HEK293 (cell line): Measurements from ENCODE around the gene KCNIP4.

Experiments used
- CTCF ChIA-PET: fragments of 350-600 bp; formaldehyde crosslinking; extraction: SDS; loops from one replicate; lab custom pipeline; 2021; ENCODE audit warnings: antibody characterized with exemption; lab: Yijun Ruan, JAX
- POLR2A ChIA-PET: fragments of 300-600 bp; formaldehyde crosslinking; extraction: SDS; loops from one replicate; lab custom pipeline; 2020; ENCODE audit warnings: antibody characterized with exemption, inconsistent platforms; lab: Yijun Ruan, JAX
- H3K27ac ChIP-seq: fragments of 200-500 bp; sonication (Bioruptor generic); 2 replicates; pipeline ENCODE4 v1.5.1; 2014; ENCODE audit warnings: low read depth, low read length, control low read depth, inconsistent platforms; ENCODE audit errors: extremely low read depth
- H3K36me3 ChIP-seq, 2 experiments: fragments of 200-500 bp in 1 of 2; sonication (Bioruptor generic) in 1 of 2; 1 replicate in 1 of 2; 2 replicates in 1 of 2; pipeline ENCODE4 v1.5.1; 2014 to 2017; ENCODE audit warnings: inconsistent platforms in 2 of 2, low read length in 2 of 2; ENCODE audit not compliant: control insufficient read depth in 2 of 2, insufficient read depth in 1 of 2
- H3K4me1 ChIP-seq: fragments of 200-500 bp; sonication (Bioruptor generic); 2 replicates; pipeline ENCODE4 v1.5.1; 2014; ENCODE audit warnings: mild to moderate bottlenecking, low read length, inconsistent platforms; ENCODE audit not compliant: control insufficient read depth, insufficient read depth
- H3K4me3 ChIP-seq: 2 replicates; pipeline ENCODE4 v1.5.1; 2011; ENCODE audit warnings: low read depth, mild to moderate bottlenecking, control low read depth, low read length, moderate library complexity
- H3K9me3 ChIP-seq: fragments of 200-500 bp; sonication (Bioruptor generic); 2 replicates; pipeline ENCODE4 v1.5.1; 2014; ENCODE audit warnings: low read depth, low read length, inconsistent platforms; ENCODE audit not compliant: control insufficient read depth, insufficient read depth
- AEBP2 ChIP-seq: fragments of 450-650 bp; formaldehyde crosslinking; IDR thresholded peaks from 2 replicates; pipeline ENCODE4 v1.5.1; 2016; ENCODE audit warnings: missing biosample characterization, missing genetic modification characterization, borderline replicate concordance
- HOXA7 ChIP-seq: sonication (generic); formaldehyde crosslinking; IDR thresholded peaks from 2 replicates; pipeline ENCODE4 v1.8.1; 2022; ENCODE audit warnings: missing genetic modification reagents, borderline replicate concordance
- IKZF3 ChIP-seq: fragments of 450-650 bp; IDR thresholded peaks from 2 replicates; pipeline ENCODE4 v1.5.0; 2018; ENCODE audit warnings: missing biosample characterization, mild to moderate bottlenecking, missing genetic modification characterization, moderate library complexity
- KLF16 ChIP-seq: fragments of 450-650 bp; formaldehyde crosslinking; IDR thresholded peaks from 2 replicates; pipeline ENCODE4 v1.5.1; 2017; ENCODE audit warnings: missing biosample characterization, missing genetic modification characterization
- YY2 ChIP-seq: fragments of 450-650 bp; formaldehyde crosslinking; IDR thresholded peaks from 2 replicates; pipeline ENCODE4 v1.5.1; 2016; ENCODE audit warnings: missing biosample characterization, missing genetic modification characterization
- ZNF114 ChIP-seq: fragments of 450-650 bp; formaldehyde crosslinking; IDR thresholded peaks from 2 replicates; pipeline ENCODE4 v1.5.0; 2017; ENCODE audit warnings: missing biosample characterization, missing genetic modification characterization
- ZNF266 ChIP-seq: fragments of 450-650 bp; formaldehyde crosslinking; IDR thresholded peaks from 2 replicates; pipeline ENCODE4 v1.5.1; 2016; ENCODE audit warnings: missing biosample characterization, missing genetic modification characterization, low read depth
- ZNF324 ChIP-seq: fragments of 450-650 bp; formaldehyde crosslinking; IDR thresholded peaks from 2 replicates; pipeline ENCODE4 v1.5.1; 2016; ENCODE audit warnings: missing biosample characterization, missing genetic modification characterization
- ZNF341 ChIP-seq: fragments of 450-650 bp; formaldehyde crosslinking; IDR thresholded peaks from 2 replicates; pipeline ENCODE4; 2016; ENCODE audit warnings: low read depth, missing biosample characterization, missing genetic modification characterization
- ZNF544 ChIP-seq: fragments of 450-650 bp; formaldehyde crosslinking; IDR thresholded peaks from 2 replicates; pipeline ENCODE4 v1.5.0; 2017; ENCODE audit warnings: missing biosample characterization, missing genetic modification characterization
- ZNF704 ChIP-seq: fragments of 450-650 bp; formaldehyde crosslinking; IDR thresholded peaks from 2 replicates; pipeline ENCODE4 v1.5.1; 2016; ENCODE audit warnings: missing biosample characterization, missing genetic modification characterization
- ZNF830 ChIP-seq: fragments of 450-650 bp; IDR thresholded peaks from 2 replicates; pipeline ENCODE4 v1.5.0; 2018; ENCODE audit warnings: missing biosample characterization, missing genetic modification characterization, low read depth, mild to moderate bottlenecking, moderate library complexity
- ZNF837 ChIP-seq: fragments of 450-650 bp; formaldehyde crosslinking; IDR thresholded peaks from 2 replicates; pipeline ENCODE4 v1.5.1; 2016; ENCODE audit warnings: missing biosample characterization, missing genetic modification characterization
- ZSCAN30 ChIP-seq: fragments of 450-650 bp; IDR thresholded peaks from 2 replicates; pipeline ENCODE4 v1.5.1; 2018; ENCODE audit warnings: missing biosample characterization, mild to moderate bottlenecking, missing genetic modification characterization, moderate library complexity
- ZSCAN4 ChIP-seq: fragments of 450-650 bp; formaldehyde crosslinking; IDR thresholded peaks from 2 replicates; pipeline ENCODE4 v1.5.1; 2017; ENCODE audit warnings: missing biosample characterization, missing genetic modification characterization
- TF ChIP-seq, protein P1 (sequence below): fragments of 450-650 bp; formaldehyde crosslinking; IDR thresholded peaks from 2 replicates; pipeline ENCODE4 v1.5.1; 2017; ENCODE audit warnings: missing biosample characterization, missing genetic modification characterization
- TF ChIP-seq, protein P2 (sequence below): fragments of 450-650 bp; formaldehyde crosslinking; IDR thresholded peaks from 2 replicates; pipeline ENCODE4 v1.5.1; 2016; ENCODE audit warnings: missing biosample characterization, missing genetic modification characterization

KCNIP4 gene

GRCh38 chr4:20870436-20870835 lies 1078.1 kb downstream of the KCNIP4 start:
- TF ChIP-seq HOXA7 (CRISPR knock-in tag), result no peak
- no peak for TF ChIP-seq ZSCAN4 (tag by site-specific recombination)
- no peak for TF ChIP-seq ZNF114
- TF ChIP-seq, protein P1, sequence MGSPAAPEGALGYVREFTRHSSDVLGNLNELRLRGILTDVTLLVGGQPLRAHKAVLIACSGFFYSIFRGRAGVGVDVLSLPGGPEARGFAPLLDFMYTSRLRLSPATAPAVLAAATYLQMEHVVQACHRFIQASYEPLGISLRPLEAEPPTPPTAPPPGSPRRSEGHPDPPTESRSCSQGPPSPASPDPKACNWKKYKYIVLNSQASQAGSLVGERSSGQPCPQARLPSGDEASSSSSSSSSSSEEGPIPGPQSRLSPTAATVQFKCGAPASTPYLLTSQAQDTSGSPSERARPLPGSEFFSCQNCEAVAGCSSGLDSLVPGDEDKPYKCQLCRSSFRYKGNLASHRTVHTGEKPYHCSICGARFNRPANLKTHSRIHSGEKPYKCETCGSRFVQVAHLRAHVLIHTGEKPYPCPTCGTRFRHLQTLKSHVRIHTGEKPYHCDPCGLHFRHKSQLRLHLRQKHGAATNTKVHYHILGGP (tag by site-specific recombination), result no peak
- TF ChIP-seq IKZF3 (tag by site-specific recombination), result no peak
- TF ChIP-seq AEBP2 (tag by site-specific recombination), result no peak
- TF ChIP-seq ZNF704 (tag by site-specific recombination), result no peak
- TF ChIP-seq ZNF544 (tag by site-specific recombination), result no peak
- no peak for TF ChIP-seq ZNF830 (tag by site-specific recombination)
- TF ChIP-seq, protein P2, sequence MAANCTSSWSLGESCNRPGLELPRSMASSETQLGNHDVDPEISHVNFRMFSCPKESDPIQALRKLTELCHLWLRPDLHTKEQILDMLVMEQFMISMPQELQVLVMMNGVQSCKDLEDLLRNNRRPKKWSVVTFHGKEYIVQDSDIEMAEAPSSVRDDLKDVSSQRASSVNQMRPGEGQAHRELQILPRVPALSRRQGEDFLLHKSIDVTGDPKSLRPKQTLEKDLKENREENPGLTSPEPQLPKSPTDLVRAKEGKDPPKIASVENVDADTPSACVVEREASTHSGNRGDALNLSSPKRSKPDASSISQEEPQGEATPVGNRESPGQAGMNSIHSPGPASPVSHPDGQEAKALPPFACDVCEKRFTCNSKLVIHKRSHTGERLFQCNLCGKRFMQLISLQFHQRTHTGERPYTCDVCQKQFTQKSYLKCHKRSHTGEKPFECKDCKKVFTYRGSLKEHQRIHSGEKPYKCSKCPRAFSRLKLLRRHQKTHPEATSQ, result no peak
- TF ChIP-seq ZSCAN30, result no peak
- TF ChIP-seq ZNF324 (tag by site-specific recombination), result no peak
- TF ChIP-seq KLF16 (tag by site-specific recombination), result no peak
- Histone ChIP-seq H3K9me3 (no peaks in the 10 kb centered on the region), H3K36me3 (no peaks in the 10 kb centered on the region), H3K4me3 (no peak overlapping the region), H3K27ac (no peak overlapping the region), H3K4me1 (no peaks in the 10 kb centered on the region)
- CTCF ChIA-PET, result interaction anchor here (0.5 kb wide), 1 partner anchor 57 kb away, joined by 3 read pairs; no protein-coding TSS in a partner anchor
- POLR2A ChIA-PET, result no interaction called here

DNA sequence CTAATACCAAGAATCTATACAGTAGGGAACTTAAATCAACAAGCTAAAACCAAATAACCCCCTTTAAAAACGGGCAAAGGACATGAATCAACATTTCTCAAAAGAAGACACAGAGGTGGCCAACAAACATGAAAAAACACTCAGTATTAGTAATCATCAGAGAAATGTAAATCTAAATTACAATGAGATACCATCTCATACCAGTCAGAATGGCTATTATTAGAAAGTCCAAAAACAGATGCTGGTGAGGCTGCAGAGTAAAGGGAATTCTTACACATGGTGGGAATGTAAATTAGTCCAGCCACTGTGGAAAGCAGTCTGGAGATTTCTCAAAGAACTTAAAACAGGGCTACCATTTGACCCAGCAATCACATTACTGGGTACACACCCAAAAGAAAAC lies 1080.5 kb downstream of the KCNIP4 start:
- H3K36me3 ChIP-seq, result no peaks in the 10 kb centered on the region
- no peak overlapping the region for H3K27ac ChIP-seq
- TF ChIP-seq ZNF266 (tag by site-specific recombination), result no peak
- no peak for TF ChIP-seq ZNF837 (tag by site-specific recombination)
- TF ChIP-seq ZNF341 (tag by site-specific recombination), result no peak
- no peak for TF ChIP-seq YY2
- TF ChIP-seq, all 188 proteins: peak for 0
- no peaks in the 10 kb centered on the region for H3K9me3 ChIP-seq
- no peak overlapping the region for H3K4me3 ChIP-seq
- POLR2A ChIA-PET, result no interaction called here
- CTCF ChIA-PET, result no interaction called here
- H3K4me1 ChIP-seq, result no peaks in the 10 kb centered on the region
